ENCODE results near the gene GRIN1.

- TF ChIP-seq CTCF (IDR thresholded peaks at IDR 0.05 in 2 of 3, conservative IDR thresholded peaks at IDR 0.05 in 1 of 3; ENCODE audit: control insufficient read depth in 2 of 3, extremely low read depth in 1 of 3, insufficient read depth in 1 of 3, low read depth in 3 of 3, low read length in 3 of 3) (no peak), EZH2 (IDR thresholded peaks at IDR 0.05; ENCODE audit: borderline replicate concordance, control insufficient read depth, low read depth, low read length) (no peak)
Observed at GRCh38 chr9:137156567-137157375, 17.8 kb downstream of the GRIN1 start.
